HepG2 (cell line): ENCODE data around the gene STARD10. TPM values are rescaled to one million over a fixed set of nuclear protein-coding genes. Genes with fewer than 3 reads are reported as not detected.

Experiments
- CHD2 ChIP-seq: IDR thresholded peaks from 2 replicates; pipeline ENCODE4 v1.6.1; 2011; ENCODE audit warnings: low read depth, low read length, improper control_type of control experiment
- CREB3 ChIP-seq: sonication (generic); formaldehyde crosslinking; IDR thresholded peaks from 2 replicates; pipeline ENCODE4 v1.5.0; 2020; ENCODE audit warnings: missing genetic modification reagents
- ELF1 ChIP-seq: sonication (generic); formaldehyde crosslinking; IDR thresholded peaks from 2 replicates; pipeline ENCODE4 v1.4.0; 2020; ENCODE audit warnings: missing genetic modification reagents
- ETV5 ChIP-seq: IDR thresholded peaks from 2 replicates; pipeline ENCODE4 v1.6.1; 2018; ENCODE audit warnings: missing biosample characterization, missing genetic modification reagents, inconsistent platforms, borderline replicate concordance
- GABPA ChIP-seq, 2 experiments: IDR thresholded peaks; 2 replicates each; pipeline ENCODE4 v1.6.1; 2011 to 2016; ENCODE audit warnings: low read depth in 2 of 2, low read length in 1 of 2, missing biosample characterization in 1 of 2, missing genetic modification characterization in 1 of 2
- GABPB1 ChIP-seq: IDR thresholded peaks from 2 replicates; pipeline ENCODE4 v1.6.1; 2016; ENCODE audit warnings: mild to moderate bottlenecking, missing genetic modification reagents, moderate library complexity, missing compliant biosample characterization
- GLI4 ChIP-seq: sonication (generic); formaldehyde crosslinking; IDR thresholded peaks from 2 replicates; pipeline ENCODE4 v1.5.1; 2020; ENCODE audit warnings: missing genetic modification reagents, mild to moderate bottlenecking, moderate library complexity, borderline replicate concordance
- HDAC1 ChIP-seq: sonication (generic); formaldehyde crosslinking; IDR thresholded peaks from 2 replicates; pipeline ENCODE4 v1.5.1; 2020; ENCODE audit warnings: mild to moderate bottlenecking, missing genetic modification reagents
- ISL2 ChIP-seq: sonication (generic); formaldehyde crosslinking; IDR thresholded peaks from 2 replicates; pipeline ENCODE4 v1.5.0; 2020; ENCODE audit warnings: missing genetic modification reagents
- RBFOX2 ChIP-seq: fragments of 200-400 bp; formaldehyde crosslinking; IDR thresholded peaks from 2 replicates; pipeline ENCODE4 v1.6.1; 2017; ENCODE audit warnings: low read depth, mild to moderate bottlenecking, low read length
- SAP130 ChIP-seq: IDR thresholded peaks from 2 replicates; pipeline ENCODE4 v1.6.1; 2016; ENCODE audit warnings: low read depth
- SETDB1 ChIP-seq: sonication (generic); formaldehyde crosslinking; IDR thresholded peaks from 2 replicates; pipeline ENCODE4 v1.5.1; 2020; ENCODE audit warnings: missing genetic modification reagents, mild to moderate bottlenecking, borderline replicate concordance
- SRY ChIP-seq: sonication (generic); formaldehyde crosslinking; IDR thresholded peaks from 2 replicates; pipeline ENCODE4 v1.8.0; 2022; ENCODE audit warnings: mild to moderate bottlenecking, missing genetic modification reagents
- STAG1 ChIP-seq: sonication (generic); formaldehyde crosslinking; IDR thresholded peaks from 2 replicates; pipeline ENCODE4 v1.4.0; 2020; ENCODE audit warnings: missing genetic modification reagents
- UBTF ChIP-seq: sonication (generic); formaldehyde crosslinking; IDR thresholded peaks from 2 replicates; pipeline ENCODE4 v1.4.0; 2020; ENCODE audit warnings: mild to moderate bottlenecking, missing genetic modification reagents
- ZBTB38 ChIP-seq: sonication (generic); formaldehyde crosslinking; IDR thresholded peaks from 2 replicates; pipeline ENCODE4 v1.5.1; 2020; ENCODE audit warnings: mild to moderate bottlenecking, missing genetic modification reagents
- ZFX ChIP-seq: sonication (generic); formaldehyde crosslinking; IDR thresholded peaks from 2 replicates; pipeline ENCODE4 v1.4.0; 2020; ENCODE audit warnings: mild to moderate bottlenecking, low read depth, missing genetic modification reagents, moderate library complexity
- ZIK1 ChIP-seq: sonication (generic); formaldehyde crosslinking; IDR thresholded peaks from 2 replicates; pipeline ENCODE4 v1.5.0; 2020; ENCODE audit warnings: mild to moderate bottlenecking, low read depth, missing genetic modification reagents, borderline replicate concordance
- polyA plus RNA-seq, 8 experiments: library from polyadenylated mRNA; depleted of rRNA in 3 of 8; stranded (reverse) in 7 of 8; unstranded in 1 of 8; fragments of >200 nt; fragmentation: Illumina TruSeq in 4 of 8; extraction: Trizol in 4 of 8; gene quantifications; 2 replicates each; pipeline versions ENCODE4 v1.2.1 to v1.2.3, GENCODE V29; 2011 to 2016; ENCODE audit warnings: low read depth in 4 of 8, missing spikeins in 1 of 8, mixed read lengths in 1 of 8; ENCODE audit not compliant: insufficient read depth in 1 of 8
- total RNA-seq, 5 experiments: library from RNA; depleted of rRNA; stranded (reverse); fragments of >200 nt; fragmentation: Illumina TruSeq; extraction: Trizol; gene quantifications; 2 replicates each; pipeline ENCODE4 v1.2.3, GENCODE V29; 2016; ENCODE audit warnings: low read depth in 1 of 5
- TF ChIP-seq, protein P1 (sequence below): sonication (generic); formaldehyde crosslinking; IDR thresholded peaks from 2 replicates; pipeline ENCODE4 v1.8.1; 2023; ENCODE audit warnings: mild to moderate bottlenecking, inconsistent platforms, moderate library complexity, missing genetic modification reagents, borderline replicate concordance
- TF ChIP-seq, protein P2 (sequence below): sonication (generic); formaldehyde crosslinking; IDR thresholded peaks from 2 replicates; pipeline ENCODE4 v1.4.0; 2020; ENCODE audit warnings: low read depth, missing genetic modification reagents

The STARD10 gene
- total and polyA plus RNA-seq, 2 of the 13 experiments (the other 11 are each of a cell fraction or from before 2014, with no cell fraction given) = 260 to 341 TPM

GRCh38 chr11:72781063-72781312, 12.9 kb downstream of the STARD10 start (continued):
- TF ChIP-seq UBTF (0 out of 2 replicates have a peak, but pooled peaks have one; percentile 50), SRY (CRISPR knock-in tag) (peak; percentile 33; the same call in 1 of the 2 replicates), CHD2 (no peak), CREB3 (CRISPR knock-in tag) (no peak), ZIK1 (CRISPR knock-in tag) (0 out of 2 replicates have a peak, but pooled peaks have one; percentile 14), STAG1 (CRISPR knock-in tag) (no peak), RBFOX2 (peak; percentile 69), GLI4 (CRISPR knock-in tag) (0 out of 2 replicates have a peak, but pooled peaks have one; percentile 43), SETDB1 (no peak), ELF1 (CRISPR knock-in tag) (0 out of 2 replicates have a peak, but pooled peaks have one; percentile 25), GABPA (IDR thresholded peaks at IDR 0.05; ENCODE audit: low read depth, low read length) (no peak), GABPA (CRISPR knock-in tag; IDR thresholded peaks at IDR 0.05; ENCODE audit: low read depth) (peak; percentile 35; the same call in 1 of the 2 replicates), HDAC1 (0 out of 2 replicates have a peak, but pooled peaks have one; percentile 35), ZBTB38 (CRISPR knock-in tag) (0 out of 2 replicates have a peak, but pooled peaks have one; percentile 39), GABPB1 (CRISPR knock-in tag) (peak; percentile 71), SAP130 (CRISPR knock-in tag) (peak; percentile 56; the same call in 1 of the 2 replicates), ISL2 (CRISPR knock-in tag) (0 out of 2 replicates have a peak, but pooled peaks have one; percentile 16), ETV5 (CRISPR knock-in tag) (peak; percentile 34; the same call in 1 of the 2 replicates), ZFX (CRISPR knock-in tag) (peak; percentile 60)
- TF ChIP-seq, protein P1, sequence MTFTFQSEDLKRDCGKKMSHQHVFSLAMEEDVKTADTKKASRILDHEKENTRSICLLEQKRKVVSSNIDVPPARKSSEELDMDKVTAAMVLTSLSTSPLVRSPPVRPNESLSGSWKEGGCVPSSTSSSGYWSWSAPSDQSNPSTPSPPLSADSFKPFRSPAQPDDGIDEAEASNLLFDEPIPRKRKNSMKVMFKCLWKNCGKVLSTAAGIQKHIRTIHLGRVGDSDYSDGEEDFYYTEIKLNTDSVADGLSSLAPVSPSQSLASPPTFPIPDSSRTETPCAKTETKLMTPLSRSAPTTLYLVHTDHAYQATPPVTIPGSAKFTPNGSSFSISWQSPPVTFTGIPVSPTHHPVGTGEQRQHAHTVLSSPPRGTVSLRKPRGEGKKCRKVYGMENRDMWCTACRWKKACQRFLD = no peak
- TF ChIP-seq, protein P2, sequence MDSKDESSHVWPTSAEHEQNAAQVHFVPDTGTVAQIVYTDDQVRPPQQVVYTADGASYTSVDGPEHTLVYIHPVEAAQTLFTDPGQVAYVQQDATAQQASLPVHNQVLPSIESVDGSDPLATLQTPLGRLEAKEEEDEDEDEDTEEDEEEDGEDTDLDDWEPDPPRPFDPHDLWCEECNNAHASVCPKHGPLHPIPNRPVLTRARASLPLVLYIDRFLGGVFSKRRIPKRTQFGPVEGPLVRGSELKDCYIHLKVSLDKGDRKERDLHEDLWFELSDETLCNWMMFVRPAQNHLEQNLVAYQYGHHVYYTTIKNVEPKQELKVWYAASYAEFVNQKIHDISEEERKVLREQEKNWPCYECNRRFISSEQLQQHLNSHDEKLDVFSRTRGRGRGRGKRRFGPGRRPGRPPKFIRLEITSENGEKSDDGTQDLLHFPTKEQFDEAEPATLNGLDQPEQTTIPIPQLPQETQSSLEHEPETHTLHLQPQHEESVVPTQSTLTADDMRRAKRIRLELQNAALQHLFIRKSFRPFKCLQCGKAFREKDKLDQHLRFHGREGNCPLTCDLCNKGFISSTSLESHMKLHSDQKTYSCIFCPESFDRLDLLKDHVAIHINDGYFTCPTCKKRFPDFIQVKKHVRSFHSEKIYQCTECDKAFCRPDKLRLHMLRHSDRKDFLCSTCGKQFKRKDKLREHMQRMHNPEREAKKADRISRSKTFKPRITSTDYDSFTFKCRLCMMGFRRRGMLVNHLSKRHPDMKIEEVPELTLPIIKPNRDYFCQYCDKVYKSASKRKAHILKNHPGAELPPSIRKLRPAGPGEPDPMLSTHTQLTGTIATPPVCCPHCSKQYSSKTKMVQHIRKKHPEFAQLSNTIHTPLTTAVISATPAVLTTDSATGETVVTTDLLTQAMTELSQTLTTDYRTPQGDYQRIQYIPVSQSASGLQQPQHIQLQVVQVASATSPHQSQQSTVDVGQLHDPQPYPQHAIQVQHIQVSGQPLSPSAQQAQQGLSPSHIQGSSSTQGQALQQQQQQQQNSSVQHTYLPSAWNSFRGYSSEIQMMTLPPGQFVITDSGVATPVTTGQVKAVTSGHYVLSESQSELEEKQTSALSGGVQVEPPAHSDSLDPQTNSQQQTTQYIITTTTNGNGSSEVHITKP (CRISPR knock-in tag) = no peak
